Ishikawa (cell line): Measurements from ENCODE around the gene GABPB2.

Experiments used
- CEBPB ChIP-seq: IDR thresholded peaks from 2 replicates; pipeline ENCODE4 v1.6.1; 2012
- CREB1 ChIP-seq: IDR thresholded peaks from 2 replicates; pipeline ENCODE4 v1.6.1; 2012; ENCODE audit warnings: low read depth
- EGR1 ChIP-seq: IDR thresholded peaks from 2 replicates; pipeline ENCODE4 v1.6.1; 2012
- EP300 ChIP-seq: IDR thresholded peaks from 2 replicates; pipeline ENCODE4 v1.6.1; 2012; ENCODE audit warnings: borderline replicate concordance
- FOXM1 ChIP-seq: IDR thresholded peaks from 2 replicates; pipeline ENCODE4 v1.6.1; 2012; ENCODE audit warnings: low read depth, borderline replicate concordance
- NFIC ChIP-seq: IDR thresholded peaks from 2 replicates; pipeline ENCODE4 v1.6.1; 2012
- RAD21 ChIP-seq: IDR thresholded peaks from 2 replicates; pipeline ENCODE4 v1.6.1; 2012; ENCODE audit warnings: low read depth
- TAF1 ChIP-seq: IDR thresholded peaks from 2 replicates; pipeline ENCODE4 v1.6.1; 2012; ENCODE audit warnings: low read depth, mild to moderate bottlenecking
- TCF12 ChIP-seq: IDR thresholded peaks from 2 replicates; pipeline ENCODE4 v1.6.1; 2012; ENCODE audit warnings: low read depth
- TEAD4 ChIP-seq: IDR thresholded peaks from 2 replicates; pipeline ENCODE4 v1.6.1; 2012
- YY1 ChIP-seq: IDR thresholded peaks from 2 replicates; pipeline ENCODE4 v1.6.1; 2012; ENCODE audit warnings: low read depth
- ZBTB7A ChIP-seq: IDR thresholded peaks from 2 replicates; pipeline ENCODE4 v1.6.1; 2012; ENCODE audit warnings: low read depth
- TF ChIP-seq, protein P1 (sequence below): IDR thresholded peaks from 2 replicates; pipeline ENCODE4 v1.6.1; 2012
- TF ChIP-seq, protein P2 (sequence below): IDR thresholded peaks from 2 replicates; pipeline ENCODE4 v1.6.1; 2012
- TF ChIP-seq, protein P3 (sequence below): IDR thresholded peaks from 2 replicates; pipeline ENCODE4 v1.6.1; 2012; ENCODE audit warnings: low read depth, mild to moderate bottlenecking

Gene GABPB2

DNA sequence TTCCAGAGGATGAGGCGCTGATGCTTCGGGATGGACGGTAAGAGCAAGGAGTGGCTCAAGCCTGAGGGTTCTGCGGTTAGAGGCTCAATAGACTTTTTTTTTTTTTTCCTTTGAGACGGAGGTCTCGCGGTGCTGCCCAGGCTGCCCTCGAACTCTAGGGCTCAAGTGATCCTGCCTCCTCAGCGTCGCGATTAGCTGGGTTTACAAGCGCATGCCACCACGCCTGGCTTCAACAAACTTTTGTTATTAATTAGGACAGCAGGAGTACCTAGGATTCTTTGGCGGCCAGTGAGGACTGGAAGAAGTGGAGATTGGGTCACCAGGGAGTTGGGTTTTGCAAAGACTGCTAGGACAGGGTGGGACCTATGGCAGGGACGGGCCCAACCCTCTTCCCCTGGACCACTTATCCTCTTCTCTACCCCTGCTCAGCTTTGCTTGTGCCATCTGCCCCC is 96.0 kb downstream of the GABPB2 start:
- no peak for TF ChIP-seq CEBPB
- no peak for TF ChIP-seq RAD21
- TF ChIP-seq EP300: no peak
- no peak for TF ChIP-seq NFIC
- TF ChIP-seq CREB1: no peak
- no peak for TF ChIP-seq EGR1
- TF ChIP-seq YY1: no peak
- no peak for TF ChIP-seq TCF12
- no peak for TF ChIP-seq TEAD4
- TF ChIP-seq ZBTB7A: no peak
- TF ChIP-seq, protein P1, sequence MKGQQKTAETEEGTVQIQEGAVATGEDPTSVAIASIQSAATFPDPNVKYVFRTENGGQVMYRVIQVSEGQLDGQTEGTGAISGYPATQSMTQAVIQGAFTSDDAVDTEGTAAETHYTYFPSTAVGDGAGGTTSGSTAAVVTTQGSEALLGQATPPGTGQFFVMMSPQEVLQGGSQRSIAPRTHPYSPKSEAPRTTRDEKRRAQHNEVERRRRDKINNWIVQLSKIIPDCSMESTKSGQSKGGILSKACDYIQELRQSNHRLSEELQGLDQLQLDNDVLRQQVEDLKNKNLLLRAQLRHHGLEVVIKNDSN: no peak

DNA sequence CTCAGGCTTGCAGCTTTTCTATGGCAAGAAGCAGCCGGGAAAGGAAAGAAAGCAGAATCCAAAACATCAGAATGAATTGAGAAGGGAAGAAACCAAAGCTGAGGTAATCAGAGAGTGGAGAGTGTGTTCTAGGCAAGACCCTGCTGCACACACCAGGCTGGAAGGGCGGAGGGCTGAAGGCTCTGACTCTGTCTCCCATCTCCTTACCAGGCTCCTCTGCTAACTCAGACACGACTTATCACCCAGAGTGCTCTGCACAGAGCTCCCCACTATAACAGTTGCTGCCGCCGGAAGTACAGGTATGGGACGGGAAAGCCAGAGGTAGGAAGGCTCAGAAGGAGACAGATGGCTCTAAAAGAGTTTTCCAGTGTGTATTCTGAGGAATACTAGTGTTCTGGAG is 96.6 kb downstream of the GABPB2 start:
- TF ChIP-seq TEAD4 (no peak), RAD21 (no peak), CREB1 (no peak), TCF12 (no peak), NFIC (no peak), TAF1 (no peak)
- TF ChIP-seq, protein P2, sequence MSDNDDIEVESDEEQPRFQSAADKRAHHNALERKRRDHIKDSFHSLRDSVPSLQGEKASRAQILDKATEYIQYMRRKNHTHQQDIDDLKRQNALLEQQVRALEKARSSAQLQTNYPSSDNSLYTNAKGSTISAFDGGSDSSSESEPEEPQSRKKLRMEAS: no peak
- TF ChIP-seq, protein P3, sequence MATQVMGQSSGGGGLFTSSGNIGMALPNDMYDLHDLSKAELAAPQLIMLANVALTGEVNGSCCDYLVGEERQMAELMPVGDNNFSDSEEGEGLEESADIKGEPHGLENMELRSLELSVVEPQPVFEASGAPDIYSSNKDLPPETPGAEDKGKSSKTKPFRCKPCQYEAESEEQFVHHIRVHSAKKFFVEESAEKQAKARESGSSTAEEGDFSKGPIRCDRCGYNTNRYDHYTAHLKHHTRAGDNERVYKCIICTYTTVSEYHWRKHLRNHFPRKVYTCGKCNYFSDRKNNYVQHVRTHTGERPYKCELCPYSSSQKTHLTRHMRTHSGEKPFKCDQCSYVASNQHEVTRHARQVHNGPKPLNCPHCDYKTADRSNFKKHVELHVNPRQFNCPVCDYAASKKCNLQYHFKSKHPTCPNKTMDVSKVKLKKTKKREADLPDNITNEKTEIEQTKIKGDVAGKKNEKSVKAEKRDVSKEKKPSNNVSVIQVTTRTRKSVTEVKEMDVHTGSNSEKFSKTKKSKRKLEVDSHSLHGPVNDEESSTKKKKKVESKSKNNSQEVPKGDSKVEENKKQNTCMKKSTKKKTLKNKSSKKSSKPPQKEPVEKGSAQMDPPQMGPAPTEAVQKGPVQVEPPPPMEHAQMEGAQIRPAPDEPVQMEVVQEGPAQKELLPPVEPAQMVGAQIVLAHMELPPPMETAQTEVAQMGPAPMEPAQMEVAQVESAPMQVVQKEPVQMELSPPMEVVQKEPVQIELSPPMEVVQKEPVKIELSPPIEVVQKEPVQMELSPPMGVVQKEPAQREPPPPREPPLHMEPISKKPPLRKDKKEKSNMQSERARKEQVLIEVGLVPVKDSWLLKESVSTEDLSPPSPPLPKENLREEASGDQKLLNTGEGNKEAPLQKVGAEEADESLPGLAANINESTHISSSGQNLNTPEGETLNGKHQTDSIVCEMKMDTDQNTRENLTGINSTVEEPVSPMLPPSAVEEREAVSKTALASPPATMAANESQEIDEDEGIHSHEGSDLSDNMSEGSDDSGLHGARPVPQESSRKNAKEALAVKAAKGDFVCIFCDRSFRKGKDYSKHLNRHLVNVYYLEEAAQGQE: no peak

DNA sequence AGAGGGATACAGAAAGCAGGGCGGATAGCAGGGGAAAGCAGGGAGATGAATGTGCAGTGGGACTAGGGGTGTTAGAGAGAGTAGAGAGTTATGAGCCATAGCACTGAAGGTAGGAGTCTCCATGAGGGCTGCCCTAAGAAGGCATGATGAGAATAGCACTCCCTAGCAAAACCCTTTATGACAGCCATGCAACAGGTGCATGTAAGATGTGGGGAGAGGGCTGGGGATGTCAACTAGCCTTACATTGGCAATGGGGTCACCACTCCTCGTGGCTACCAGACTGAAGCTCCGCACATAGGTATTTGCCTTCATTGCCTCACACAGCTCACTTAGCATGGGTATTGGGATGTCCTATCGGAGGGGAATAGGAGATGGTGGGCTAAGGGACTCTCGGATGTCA is 100.6 kb downstream of the GABPB2 start:
- TF ChIP-seq FOXM1: no peak
- TF ChIP-seq CREB1: no peak
- TF ChIP-seq TAF1: no peak
- TF ChIP-seq, protein P1: no peak
- TF ChIP-seq, protein P2: no peak
- TF ChIP-seq, protein P3: no peak
- TF ChIP-seq NFIC: no peak
- TF ChIP-seq TCF12: no peak
- TF ChIP-seq EGR1: no peak
- no peak for TF ChIP-seq YY1
- no peak for TF ChIP-seq TEAD4
- no peak for TF ChIP-seq ZBTB7A
- no peak for TF ChIP-seq CEBPB
- no peak for TF ChIP-seq RAD21
- TF ChIP-seq EP300: no peak
